Liver (tissue), 3 donors: Measurements from ENCODE around the gene ELK1.
"Not testable (repeated sequence)": the region's sequence is repeated elsewhere in the genome, so short reads cannot be mapped to it uniquely, and the experiment has no call there.

Experiments used
- EGR1 ChIP-seq, 2 donors: IDR thresholded peaks; 2 replicates each; pipeline ENCODE4 v1.6.1; 2016 to 2018; ENCODE audit warnings: antibody characterized with exemption in 2 of 2, low read depth in 2 of 2
- GABPA ChIP-seq, 2 donors: IDR thresholded peaks in 1 of 2; conservative IDR thresholded peaks in 1 of 2; 2 replicates each; pipeline ENCODE4 v1.6.1; 2016; ENCODE audit warnings: antibody characterized with exemption in 2 of 2, mild to moderate bottlenecking in 1 of 2, moderate library complexity in 1 of 2
- JUND ChIP-seq, 2 donors: IDR thresholded peaks; 2 replicates each; pipeline ENCODE4 v1.6.1; 2016; ENCODE audit warnings: antibody characterized with exemption in 2 of 2
- SP1 ChIP-seq: IDR thresholded peaks from 2 replicates; pipeline ENCODE4 v1.6.1; 2018; ENCODE audit warnings: antibody characterized with exemption, mild to moderate bottlenecking
- TAF1 ChIP-seq: conservative IDR thresholded peaks from 2 replicates; pipeline ENCODE4 v1.6.1; 2016; ENCODE audit warnings: antibody characterized with exemption, mild to moderate bottlenecking
- YY1 ChIP-seq: IDR thresholded peaks from 2 replicates; pipeline ENCODE4 v1.6.1; 2016; ENCODE audit warnings: antibody characterized with exemption, mild to moderate bottlenecking
- TF ChIP-seq, protein P1 (sequence below): fragments of 150-350 bp; IDR thresholded peaks from 2 replicates; pipeline ENCODE4 v1.5.1; 2017; ENCODE audit warnings: improper control_type of control experiment, low read depth, low read length; ENCODE audit not compliant: missing input control
- TF ChIP-seq, protein P2 (sequence below): IDR thresholded peaks from 2 replicates; pipeline ENCODE4 v1.6.1; 2016; ENCODE audit warnings: antibody characterized with exemption
- TF ChIP-seq, protein P3 (sequence below): IDR thresholded peaks from 2 replicates; pipeline ENCODE4 v1.6.1; 2016; ENCODE audit warnings: antibody characterized with exemption
- donor health status: healthy.
- donor health status: healthy.

DNA sequence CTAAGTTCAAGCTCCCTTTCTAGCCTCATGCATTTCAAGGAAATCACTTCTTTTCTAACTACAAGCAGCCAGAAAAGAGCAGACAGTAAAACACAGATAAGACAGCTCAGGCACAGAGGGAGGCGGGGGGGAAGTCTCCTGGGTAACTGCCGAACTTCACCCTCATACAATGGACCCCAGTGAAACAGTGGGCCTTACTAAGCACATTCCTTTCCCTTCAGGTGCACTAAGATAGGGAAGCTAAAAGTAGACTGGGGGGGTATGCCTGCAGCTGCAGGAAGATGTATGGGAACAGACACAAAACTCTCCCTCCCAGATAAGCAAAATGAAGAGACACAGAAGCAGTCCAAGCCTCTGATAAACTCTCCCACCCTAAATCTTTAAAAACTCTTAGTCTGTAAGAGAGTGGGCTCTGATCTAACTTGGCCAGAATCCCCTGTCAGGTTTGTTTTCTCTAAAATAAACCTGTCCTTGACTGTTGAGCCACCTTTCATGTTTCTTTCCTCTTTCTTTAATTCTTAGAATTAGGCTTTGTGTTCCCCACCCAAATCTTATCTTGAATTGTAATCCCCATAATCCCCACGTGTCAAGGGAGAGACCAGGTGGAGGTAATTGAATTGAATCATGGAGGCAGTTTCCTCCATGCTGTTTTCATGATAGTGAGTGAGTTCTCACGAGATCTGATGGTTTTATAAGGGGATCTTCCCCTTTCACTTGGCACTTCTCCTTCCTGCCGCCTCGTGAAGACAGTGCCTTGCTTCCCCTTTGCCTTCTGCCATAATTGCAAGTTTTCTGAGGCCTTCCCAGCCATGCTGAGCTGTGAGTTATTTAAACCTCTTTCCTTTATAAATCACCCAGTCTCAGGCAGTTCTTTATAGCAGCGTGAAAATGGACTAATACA is 25.8 kb upstream of the ELK1 start:
- TF ChIP-seq, protein P1, sequence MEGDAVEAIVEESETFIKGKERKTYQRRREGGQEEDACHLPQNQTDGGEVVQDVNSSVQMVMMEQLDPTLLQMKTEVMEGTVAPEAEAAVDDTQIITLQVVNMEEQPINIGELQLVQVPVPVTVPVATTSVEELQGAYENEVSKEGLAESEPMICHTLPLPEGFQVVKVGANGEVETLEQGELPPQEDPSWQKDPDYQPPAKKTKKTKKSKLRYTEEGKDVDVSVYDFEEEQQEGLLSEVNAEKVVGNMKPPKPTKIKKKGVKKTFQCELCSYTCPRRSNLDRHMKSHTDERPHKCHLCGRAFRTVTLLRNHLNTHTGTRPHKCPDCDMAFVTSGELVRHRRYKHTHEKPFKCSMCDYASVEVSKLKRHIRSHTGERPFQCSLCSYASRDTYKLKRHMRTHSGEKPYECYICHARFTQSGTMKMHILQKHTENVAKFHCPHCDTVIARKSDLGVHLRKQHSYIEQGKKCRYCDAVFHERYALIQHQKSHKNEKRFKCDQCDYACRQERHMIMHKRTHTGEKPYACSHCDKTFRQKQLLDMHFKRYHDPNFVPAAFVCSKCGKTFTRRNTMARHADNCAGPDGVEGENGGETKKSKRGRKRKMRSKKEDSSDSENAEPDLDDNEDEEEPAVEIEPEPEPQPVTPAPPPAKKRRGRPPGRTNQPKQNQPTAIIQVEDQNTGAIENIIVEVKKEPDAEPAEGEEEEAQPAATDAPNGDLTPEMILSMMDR: not testable (repeated sequence)
- TF ChIP-seq, protein P2, sequence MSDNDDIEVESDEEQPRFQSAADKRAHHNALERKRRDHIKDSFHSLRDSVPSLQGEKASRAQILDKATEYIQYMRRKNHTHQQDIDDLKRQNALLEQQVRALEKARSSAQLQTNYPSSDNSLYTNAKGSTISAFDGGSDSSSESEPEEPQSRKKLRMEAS: not testable (repeated sequence)
- not testable (repeated sequence) for TF ChIP-seq JUND (IDR thresholded peaks at IDR 0.05); YY1; GABPA (IDR thresholded peaks at IDR 0.05 in 1 of 2, conservative IDR thresholded peaks at IDR 0.05 in 1 of 2); TAF1; SP1; EGR1 (IDR thresholded peaks at IDR 0.05; ENCODE audit: low read depth in 2 of 2)
- TF ChIP-seq, protein P3, sequence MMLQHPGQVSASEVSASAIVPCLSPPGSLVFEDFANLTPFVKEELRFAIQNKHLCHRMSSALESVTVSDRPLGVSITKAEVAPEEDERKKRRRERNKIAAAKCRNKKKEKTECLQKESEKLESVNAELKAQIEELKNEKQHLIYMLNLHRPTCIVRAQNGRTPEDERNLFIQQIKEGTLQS: not testable (repeated sequence)
